GM12878 (cell line): Measurements from ENCODE around the gene ANKS1A. TPM values are rescaled to one million over a fixed set of nuclear protein-coding genes. Genes with fewer than 3 reads are reported as not detected.

Experiments used
- ATAC-seq: fragments of 200-7000 bp; cut with Tn5 transposase; 3 replicates; pipeline ENCODE4 v1.9.1; 2020; ENCODE audit warnings: mild to moderate bottlenecking, moderate library complexity
- BruUV-seq: library from RNA; stranded (reverse); fragments of 400-500 nt; replicated peaks from 2 replicates; lab custom pipeline; 2021; lab: Mats Ljungman, UMichigan
- CTCF ChIA-PET: fragments of 300-600 bp; sonication (Branson Sonifier 250); formaldehyde crosslinking; extraction: SDS; loops from one replicate; lab custom pipeline; 2021; ENCODE audit warnings: inconsistent platforms; lab: Yijun Ruan, JAX
- POLR2A ChIA-PET: fragments of 350-600 bp; formaldehyde crosslinking; extraction: SDS; loops from one replicate; lab custom pipeline; 2021; ENCODE audit warnings: inconsistent platforms; lab: Charles Lee
- RAD21 ChIA-PET: fragments of 300-600 bp; sonication (Branson Sonifier 250); formaldehyde crosslinking; loops from one replicate; lab custom pipeline; 2023; ENCODE audit warnings: antibody characterized with exemption; ENCODE audit not compliant: unreplicated experiment; lab: Charles Lee
- SMC1A ChIA-PET: fragments of 300-600 bp; sonication (Branson Sonifier 250); formaldehyde crosslinking; loops from one replicate; lab custom pipeline; 2023; ENCODE audit not compliant: unreplicated experiment, uncharacterized antibody; lab: Charles Lee
- DNase-seq: peaks from one replicate; pipeline ENCODE4 v3.0.0-alpha.2; 2011; ENCODE audit warnings: low read depth, low spot score
- FAIRE-seq: peaks from 3 replicates; lab custom pipeline; 2011; peaks lifted over from hg19 to GRCh38; lab: Jason Lieb, UNC
- H2AFZ ChIP-seq: 2 replicates; pipeline ENCODE4 v1.6.0; 2011; ENCODE audit warnings: low read depth, low read length, control low read depth; ENCODE audit not compliant: control insufficient read depth
- H3K27ac ChIP-seq: 2 replicates; pipeline ENCODE4 v1.5.1; 2011; ENCODE audit warnings: control low read depth; ENCODE audit not compliant: control insufficient read depth, insufficient read depth
- H3K27me3 ChIP-seq, 2 experiments: replicated peaks in 1 of 2; 2 replicates each; pipeline versions ENCODE4 v1.6.0 to v1.6.1; 2011; ENCODE audit warnings: low read length in 1 of 2; ENCODE audit not compliant: control insufficient read depth in 2 of 2, insufficient read depth in 2 of 2
- H3K36me3 ChIP-seq, 2 experiments: 2 replicates each; pipeline ENCODE4 v1.5.1; 2011; ENCODE audit warnings: low read length in 1 of 2; ENCODE audit not compliant: control insufficient read depth in 2 of 2, insufficient read depth in 2 of 2
- H3K4me1 ChIP-seq: 2 replicates; pipeline ENCODE4 v1.6.1; 2011; ENCODE audit warnings: mild to moderate bottlenecking, low read length, moderate library complexity, mixed read lengths; ENCODE audit not compliant: control insufficient read depth, insufficient read depth
- H3K4me2 ChIP-seq: 2 replicates; pipeline ENCODE4 v1.6.0; 2011; ENCODE audit warnings: control low read depth; ENCODE audit not compliant: control insufficient read depth, insufficient read depth
- H3K4me3 ChIP-seq: fragments of 200-600 bp; sonication (generic); 2 replicates; pipeline ENCODE4 v1.5.1; 2016
- H3K79me2 ChIP-seq: 2 replicates; pipeline ENCODE4 v1.6.0; 2011; ENCODE audit warnings: low read length; ENCODE audit not compliant: control insufficient read depth, insufficient read depth
- H3K9ac ChIP-seq: 2 replicates; pipeline ENCODE4 v1.8.0; 2011; ENCODE audit warnings: low read length, control low read depth, mixed read lengths; ENCODE audit not compliant: control insufficient read depth, insufficient read depth
- H3K9me3 ChIP-seq: replicated peaks from 3 replicates; pipeline ENCODE4 v1.5.1; 2011; ENCODE audit warnings: mild to moderate bottlenecking, low read length; ENCODE audit not compliant: control insufficient read depth, insufficient read depth
- H4K20me1 ChIP-seq: 2 replicates; pipeline ENCODE4 v1.6.0; 2011; ENCODE audit not compliant: control insufficient read depth, insufficient read depth
- ASH2L ChIP-seq: fragments of 300-600, 200-600 bp; sonication (generic); IDR thresholded peaks from 2 replicates; pipeline ENCODE4 v1.6.1; 2017; ENCODE audit warnings: low read depth, mild to moderate bottlenecking, borderline replicate concordance
- BACH1 ChIP-seq: fragments of 450-650 bp; IDR thresholded peaks from 2 replicates; pipeline ENCODE4 v1.6.1; 2017; ENCODE audit warnings: mild to moderate bottlenecking, borderline replicate concordance
- ETV6 ChIP-seq, 2 experiments: fragments of 450-650 bp in 1 of 2; IDR thresholded peaks in 1 of 2; conservative IDR thresholded peaks in 1 of 2; 2 replicates each; pipeline ENCODE4 v1.6.1; 2014; ENCODE audit warnings: antibody characterized with exemption in 1 of 2, borderline replicate concordance in 1 of 2, low read depth in 1 of 2, mild to moderate bottlenecking in 1 of 2, moderate library complexity in 1 of 2
- GATAD2B ChIP-seq: fragments of 450-650 bp; conservative IDR thresholded peaks from 2 replicates; pipeline ENCODE4 v1.6.1; 2017; ENCODE audit warnings: low read depth, mild to moderate bottlenecking, moderate library complexity
- HDGF ChIP-seq: fragments of 450-650 bp; IDR thresholded peaks from 2 replicates; pipeline ENCODE4 v1.6.1; 2016; ENCODE audit warnings: antibody characterized with exemption
- NKRF ChIP-seq: fragments of 450-650 bp; conservative IDR thresholded peaks from 2 replicates; pipeline ENCODE4 v1.6.1; 2017; ENCODE audit warnings: mild to moderate bottlenecking, moderate library complexity
- PML ChIP-seq: IDR thresholded peaks from 2 replicates; pipeline ENCODE4 v1.6.1; 2012; ENCODE audit warnings: low read length, inconsistent platforms
- SIX5 ChIP-seq: IDR thresholded peaks from 2 replicates; pipeline ENCODE4 v1.6.1; 2011; ENCODE audit warnings: mild to moderate bottlenecking, low read depth, low read length, moderate library complexity; ENCODE audit not compliant: severe bottlenecking
- SMAD1 ChIP-seq: fragments of 450-650 bp; IDR thresholded peaks from 2 replicates; pipeline ENCODE4 v1.6.1; 2018; ENCODE audit warnings: mild to moderate bottlenecking, low read depth; ENCODE audit not compliant: partially characterized antibody
- SMAD5 ChIP-seq: IDR thresholded peaks from 2 replicates; pipeline ENCODE4 v1.6.1; 2016; ENCODE audit warnings: antibody characterized with exemption, low read depth
- SMC3 ChIP-seq: IDR thresholded peaks from 2 replicates; pipeline ENCODE4 v1.6.1; 2011; ENCODE audit warnings: low read length, improper control_type of control experiment, borderline replicate concordance
- SP1 ChIP-seq: IDR thresholded peaks from one replicate; pipeline ENCODE4 v1.6.1; 2011; ENCODE audit warnings: low read depth, low read length
- SREBF1 ChIP-seq: IDR thresholded peaks from 2 replicates; pipeline ENCODE4 v1.6.1; 2012; ENCODE audit warnings: mild to moderate bottlenecking, low read length
- TAF1 ChIP-seq: IDR thresholded peaks from 2 replicates; pipeline ENCODE4 v1.6.1; 2011; ENCODE audit warnings: mild to moderate bottlenecking, low read depth, low read length, borderline replicate concordance
- TARDBP ChIP-seq: IDR thresholded peaks from 2 replicates; pipeline ENCODE4 v1.6.1; 2016; ENCODE audit warnings: borderline replicate concordance
- ZBED1 ChIP-seq: IDR thresholded peaks from 2 replicates; pipeline ENCODE4 v1.6.1; 2016; ENCODE audit warnings: borderline replicate concordance
- ZNF217 ChIP-seq: fragments of 450-650 bp; IDR thresholded peaks from 2 replicates; pipeline ENCODE4 v1.6.1; 2017; ENCODE audit warnings: antibody characterized with exemption, mild to moderate bottlenecking
- ZNF687 ChIP-seq: fragments of 450-650 bp; IDR thresholded peaks from 2 replicates; pipeline ENCODE4 v1.6.1; 2017; ENCODE audit warnings: mild to moderate bottlenecking, moderate library complexity
- WGBS: methylation state at CpG from one replicate; pipeline ENCODE4 v1.1.6; 2016; ENCODE audit warnings: low lambda C conversion rate; ENCODE audit not compliant: insufficient replicate concordance, insufficient coverage; ENCODE audit errors: missing lambda C conversion rate; 5-methylcytosine and 5-hydroxymethylcytosine counted together
- in situ Hi-C: fragments of 300-500 bp; cut with MboI; formaldehyde crosslinking; loops from 9 replicates; pipeline ENCODE4 v1.14.3; 2018; ENCODE audit warnings: mixed read lengths
- intact Hi-C: fragments of 100-400 bp; cut with micrococcal nuclease; formaldehyde crosslinking; loops from one replicate; pipeline ENCODE4 v1.14.2; 2022; ENCODE audit not compliant: unreplicated experiment
- polyA plus RNA-seq, 11 experiments: library from polyadenylated mRNA; depleted of rRNA in 4 of 11; unstranded in 6 of 11; stranded (reverse) in 5 of 11; fragments of >200 nt; fragmentation: Nextera tagmentation in 4 of 11; fragmentation: Illumina TruSeq in 1 of 11; extraction: Ambion mirVana in 4 of 11; extraction: Trizol in 1 of 11; gene quantifications; 1 replicate in 1 of 11; 2 replicates in 10 of 11; pipeline versions ENCODE4 v1.2.1 to v1.2.3, GENCODE V29; 2011 to 2016; ENCODE audit warnings: inconsistent platforms in 2 of 11, missing spikeins in 2 of 11, low read depth in 1 of 11
- total RNA-seq, 4 experiments: library from RNA; depleted of rRNA in 3 of 4; stranded (reverse); fragments of >200 nt in 3 of 4; fragmentation: Illumina TruSeq in 1 of 4; extraction: Trizol in 1 of 4; gene quantifications; 2 replicates each; pipeline versions ENCODE4 v1.2.1 to v1.2.3, GENCODE V29; 2013 to 2021

ANKS1A gene
- total and polyA plus RNA-seq, 10 of the 15 experiments (the other 5 are each of a cell fraction or from before 2014, with no cell fraction given), result 0.60 to 7.0 (median 3.0) TPM

- CTCF ChIA-PET, result interaction anchor here (2.2 kb wide), 1 partner anchor 160 kb away, joined by 9 read pairs; no protein-coding TSS in a partner anchor
- no TSS peak for BruUV-seq
- Histone ChIP-seq H3K9ac (no peak overlapping the region), H3K4me3 (no peak overlapping the region), H3K4me2 (no peak overlapping the region), H3K36me3 (peaks cover 0 to 2% of the 10 kb centered on the region in 2 experiments; a peak in 2 of 4 replicates), H3K4me1 (peaks cover under 1% of the 10 kb centered on the region), H3K79me2 (no peaks in the 10 kb centered on the region), H3K27me3 (no peaks in the 10 kb centered on the region), H3K9me3 (no peaks in the 10 kb centered on the region), H2AFZ (no peak overlapping the region), H3K27ac (no peak overlapping the region), H4K20me1 (no peaks in the 10 kb centered on the region)
- WGBS, result 89% methylated on average over 3 of the region's 3 CpGs
- no peak for FAIRE-seq
- in situ Hi-C loops (no loop called here), intact Hi-C loops (no loop called here)
- no peak for ATAC-seq
- POLR2A ChIA-PET, result interaction anchor here (1.3 kb wide), 1 partner anchor 83 kb away, joined by 3 read pairs; no protein-coding TSS in a partner anchor
- TF ChIP-seq BACH1, result no peak
- no peak for TF ChIP-seq PML
- TF ChIP-seq TARDBP, result no peak
- TF ChIP-seq ZBED1, result no peak
- TF ChIP-seq SMAD5, result no peak
- no peak for TF ChIP-seq ASH2L
- no peak for TF ChIP-seq SREBF1
- TF ChIP-seq ZNF217, result no peak
- no peak for TF ChIP-seq TAF1
- TF ChIP-seq HDGF, result no peak
- no peak for TF ChIP-seq SP1
- no peak for TF ChIP-seq GATAD2B
- TF ChIP-seq SMAD1, result no peak
- TF ChIP-seq SIX5, result no peak
- TF ChIP-seq SMC3, result no peak
- no peak for TF ChIP-seq NKRF
- TF ChIP-seq ZNF687, result no peak
- TF ChIP-seq ETV6 (conservative IDR thresholded peaks at IDR 0.05 in 1 of 2, IDR thresholded peaks at IDR 0.05 in 1 of 2; ENCODE audit: borderline replicate concordance in 1 of 2, low read depth in 1 of 2), result no peak
- no peak for DNase-seq
- RAD21 ChIA-PET, result interaction anchor here (0.5 kb wide), 1 partner anchor 816 kb away, joined by 3 read pairs; no protein-coding TSS in a partner anchor
- SMC1A ChIA-PET, result interaction anchor here (0.7 to 1.4 kb wide), 5 partner anchors 11 to 340 kb away, joined by 3 to 4 read pairs (median 3); no protein-coding TSS in a partner anchor
Measured at GRCh38 chr6:34979994-34980393, 90.9 kb downstream of the ANKS1A start.
